Ovary (tissue), 3 donors: ENCODE data around the gene MYL5.

Experiments
- EP300 ChIP-seq: sonication (generic); formaldehyde crosslinking; IDR thresholded peaks from one replicate; pipeline ENCODE4 v1.6.1; 2017; ENCODE audit warnings: antibody characterized with exemption
- POLR2A ChIP-seq: fragments of 450-650 bp; IDR thresholded peaks from one replicate; pipeline ENCODE4 v1.6.1; 2017; ENCODE audit warnings: antibody characterized with exemption, mild to moderate bottlenecking, moderate library complexity
- TF ChIP-seq, protein P1 (sequence below), 3 donors: fragments of 450-650 bp in 2 of 3; fragments of 200-600 bp in 1 of 3; IDR thresholded peaks; one replicate each; pipeline versions ENCODE4 v1.5.1 to v1.8.0; 2016 to 2022; ENCODE audit warnings: antibody characterized with exemption in 3 of 3, mild to moderate bottlenecking in 1 of 3
- donor health status: DM: no; HTN: no; CAD: no.

DNA sequence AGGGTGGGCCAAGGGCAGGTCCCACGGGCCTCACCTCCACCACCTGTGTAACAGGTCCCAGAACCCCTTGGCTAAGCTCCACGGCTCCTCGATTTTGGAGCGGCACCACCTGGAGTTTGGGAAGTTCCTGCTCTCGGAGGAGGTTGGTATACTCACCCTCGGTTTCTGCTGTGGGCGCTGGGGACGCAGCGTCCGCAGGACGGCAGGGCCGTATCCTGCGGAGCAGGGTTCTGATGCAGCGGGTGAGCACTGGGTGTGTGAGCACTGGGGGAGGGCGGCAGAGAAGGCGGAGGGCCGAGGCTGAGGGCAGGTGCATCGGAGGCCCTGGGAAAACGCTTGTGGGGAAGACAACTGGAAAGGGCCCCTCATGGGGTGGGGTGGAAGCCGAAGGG lies 11.3 kb upstream of the MYL5 start:
- TF ChIP-seq, protein P1, sequence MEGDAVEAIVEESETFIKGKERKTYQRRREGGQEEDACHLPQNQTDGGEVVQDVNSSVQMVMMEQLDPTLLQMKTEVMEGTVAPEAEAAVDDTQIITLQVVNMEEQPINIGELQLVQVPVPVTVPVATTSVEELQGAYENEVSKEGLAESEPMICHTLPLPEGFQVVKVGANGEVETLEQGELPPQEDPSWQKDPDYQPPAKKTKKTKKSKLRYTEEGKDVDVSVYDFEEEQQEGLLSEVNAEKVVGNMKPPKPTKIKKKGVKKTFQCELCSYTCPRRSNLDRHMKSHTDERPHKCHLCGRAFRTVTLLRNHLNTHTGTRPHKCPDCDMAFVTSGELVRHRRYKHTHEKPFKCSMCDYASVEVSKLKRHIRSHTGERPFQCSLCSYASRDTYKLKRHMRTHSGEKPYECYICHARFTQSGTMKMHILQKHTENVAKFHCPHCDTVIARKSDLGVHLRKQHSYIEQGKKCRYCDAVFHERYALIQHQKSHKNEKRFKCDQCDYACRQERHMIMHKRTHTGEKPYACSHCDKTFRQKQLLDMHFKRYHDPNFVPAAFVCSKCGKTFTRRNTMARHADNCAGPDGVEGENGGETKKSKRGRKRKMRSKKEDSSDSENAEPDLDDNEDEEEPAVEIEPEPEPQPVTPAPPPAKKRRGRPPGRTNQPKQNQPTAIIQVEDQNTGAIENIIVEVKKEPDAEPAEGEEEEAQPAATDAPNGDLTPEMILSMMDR (IDR thresholded peaks at IDR 0.05), result no peak
- no peak for TF ChIP-seq POLR2A
- TF ChIP-seq EP300, result no peak
